Measurements from ENCODE around the gene KIF4A.
"Not testable (repeated sequence)": the region's sequence is repeated elsewhere in the genome, so short reads cannot be mapped to it uniquely, and the experiment has no call there.

The KIF4A gene, protein sequence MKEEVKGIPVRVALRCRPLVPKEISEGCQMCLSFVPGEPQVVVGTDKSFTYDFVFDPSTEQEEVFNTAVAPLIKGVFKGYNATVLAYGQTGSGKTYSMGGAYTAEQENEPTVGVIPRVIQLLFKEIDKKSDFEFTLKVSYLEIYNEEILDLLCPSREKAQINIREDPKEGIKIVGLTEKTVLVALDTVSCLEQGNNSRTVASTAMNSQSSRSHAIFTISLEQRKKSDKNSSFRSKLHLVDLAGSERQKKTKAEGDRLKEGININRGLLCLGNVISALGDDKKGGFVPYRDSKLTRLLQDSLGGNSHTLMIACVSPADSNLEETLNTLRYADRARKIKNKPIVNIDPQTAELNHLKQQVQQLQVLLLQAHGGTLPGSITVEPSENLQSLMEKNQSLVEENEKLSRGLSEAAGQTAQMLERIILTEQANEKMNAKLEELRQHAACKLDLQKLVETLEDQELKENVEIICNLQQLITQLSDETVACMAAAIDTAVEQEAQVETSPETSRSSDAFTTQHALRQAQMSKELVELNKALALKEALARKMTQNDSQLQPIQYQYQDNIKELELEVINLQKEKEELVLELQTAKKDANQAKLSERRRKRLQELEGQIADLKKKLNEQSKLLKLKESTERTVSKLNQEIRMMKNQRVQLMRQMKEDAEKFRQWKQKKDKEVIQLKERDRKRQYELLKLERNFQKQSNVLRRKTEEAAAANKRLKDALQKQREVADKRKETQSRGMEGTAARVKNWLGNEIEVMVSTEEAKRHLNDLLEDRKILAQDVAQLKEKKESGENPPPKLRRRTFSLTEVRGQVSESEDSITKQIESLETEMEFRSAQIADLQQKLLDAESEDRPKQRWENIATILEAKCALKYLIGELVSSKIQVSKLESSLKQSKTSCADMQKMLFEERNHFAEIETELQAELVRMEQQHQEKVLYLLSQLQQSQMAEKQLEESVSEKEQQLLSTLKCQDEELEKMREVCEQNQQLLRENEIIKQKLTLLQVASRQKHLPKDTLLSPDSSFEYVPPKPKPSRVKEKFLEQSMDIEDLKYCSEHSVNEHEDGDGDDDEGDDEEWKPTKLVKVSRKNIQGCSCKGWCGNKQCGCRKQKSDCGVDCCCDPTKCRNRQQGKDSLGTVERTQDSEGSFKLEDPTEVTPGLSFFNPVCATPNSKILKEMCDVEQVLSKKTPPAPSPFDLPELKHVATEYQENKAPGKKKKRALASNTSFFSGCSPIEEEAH

DNA sequence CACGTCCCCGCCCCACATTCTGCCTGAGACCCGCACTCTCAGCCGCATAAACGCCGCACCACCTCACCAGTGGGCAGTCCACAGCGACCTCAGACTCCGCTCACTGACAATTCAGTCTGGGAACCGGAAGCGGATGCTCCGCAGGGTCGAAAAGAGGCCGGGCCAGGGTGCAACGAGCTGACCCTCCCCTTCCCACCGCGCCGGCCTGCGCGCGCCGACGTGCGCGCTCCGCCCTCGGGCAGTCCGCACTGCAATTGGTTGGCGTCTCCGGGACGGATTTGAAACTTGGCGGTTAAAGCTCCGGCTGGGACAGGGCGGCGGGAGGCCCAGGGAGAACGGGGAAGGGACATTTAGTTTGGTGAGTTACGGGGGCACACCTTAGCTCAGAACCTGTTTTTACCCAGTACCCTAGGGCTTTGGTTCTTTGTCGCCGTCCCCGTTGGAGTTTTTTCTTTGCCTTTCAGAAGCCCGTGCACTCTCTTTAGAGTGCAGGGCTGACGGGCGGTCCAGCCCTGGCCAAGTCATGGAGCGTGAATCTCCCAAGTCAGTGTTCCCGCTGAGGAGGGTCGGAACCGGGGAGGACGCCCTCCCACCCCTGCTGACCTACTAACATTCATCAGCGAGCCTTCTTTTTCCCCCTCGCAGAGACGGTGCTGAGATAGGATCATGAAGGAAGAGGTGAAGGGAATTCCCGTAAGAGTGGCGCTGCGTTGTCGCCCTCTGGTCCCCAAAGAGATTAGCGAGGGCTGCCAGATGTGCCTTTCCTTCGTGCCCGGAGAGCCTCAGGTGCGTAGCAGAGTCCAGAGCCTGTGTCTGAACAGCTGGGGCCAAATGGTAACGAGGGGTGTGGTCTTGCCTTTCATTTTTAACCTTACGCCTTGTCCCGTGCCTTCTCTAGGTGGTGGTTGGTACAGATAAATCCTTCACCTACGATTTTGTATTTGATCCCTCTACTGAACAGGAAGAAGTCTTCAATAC lies at the start of gene KIF4A, which contains the start of gene PDZD11:
TSS of gene KIF4A (plus strand) at position 312 of the 978 bp plus-strand sequence. CDS start at position 667, 355 bp downstream.
TSS of gene PDZD11 (minus strand) at position 135 of the 978 bp plus-strand sequence. CDS start 586 bp downstream, outside the sequence.
- FAIRE-seq = no peak

DNA sequence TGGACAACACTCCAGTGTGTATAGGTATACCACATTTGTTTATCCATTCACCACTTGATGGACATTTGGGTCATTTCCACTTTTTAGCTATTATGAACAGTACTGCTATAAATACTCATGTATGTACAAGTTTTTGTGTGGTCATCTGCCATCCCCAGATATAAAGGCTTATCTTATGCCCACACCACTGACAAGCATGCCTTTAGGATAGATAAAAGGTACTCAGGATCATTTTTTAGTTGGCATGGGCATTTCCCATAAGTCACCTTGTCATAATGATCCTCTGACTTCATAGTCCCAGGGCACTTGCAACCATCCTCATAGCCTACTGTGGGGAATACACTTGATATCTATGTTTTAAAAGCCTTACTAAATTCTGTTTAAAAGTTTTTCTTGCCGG lies 49.2 kb upstream of the KIF4A start:
- FAIRE-seq = no peak

DNA sequence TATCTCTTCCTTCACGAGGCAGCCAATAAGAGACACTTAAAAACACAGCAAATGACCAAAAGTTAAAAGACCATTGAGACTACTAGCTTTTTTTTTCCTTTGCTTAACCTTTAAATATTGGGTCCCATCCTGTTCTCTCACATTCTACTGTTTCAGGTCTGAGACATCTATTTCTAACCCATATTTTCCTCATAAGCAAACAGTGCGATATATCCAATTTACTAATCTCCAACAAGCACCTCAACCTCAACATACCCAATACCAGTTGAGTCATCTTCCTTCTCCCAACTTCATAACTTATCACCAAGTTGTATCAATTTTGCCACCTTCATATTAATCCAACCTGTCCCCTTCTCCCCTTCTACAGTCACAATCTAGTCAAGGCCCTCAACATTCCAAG lies 48.4 kb upstream of the KIF4A start:
- no peak for FAIRE-seq

DNA sequence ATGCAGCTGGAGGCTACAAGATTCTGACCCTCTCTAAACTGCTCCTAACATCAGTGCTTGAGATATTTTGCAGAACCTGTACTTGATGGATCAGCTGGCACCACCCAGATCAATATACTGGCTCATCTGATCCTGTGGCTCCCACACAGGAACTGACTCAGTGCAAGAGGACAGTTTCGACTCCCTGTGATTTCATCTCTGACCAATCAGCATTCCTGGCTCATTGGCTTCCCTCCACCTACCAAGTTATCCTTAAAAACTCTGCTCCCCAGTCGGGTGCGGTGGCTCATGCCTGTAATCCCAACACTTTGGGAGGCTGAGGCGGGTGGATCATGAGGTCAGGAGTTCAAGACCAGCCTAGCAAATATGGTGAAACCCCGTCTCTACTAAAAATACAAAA lies 46.3 kb upstream of the KIF4A start:
- FAIRE-seq = not testable (repeated sequence)

DNA sequence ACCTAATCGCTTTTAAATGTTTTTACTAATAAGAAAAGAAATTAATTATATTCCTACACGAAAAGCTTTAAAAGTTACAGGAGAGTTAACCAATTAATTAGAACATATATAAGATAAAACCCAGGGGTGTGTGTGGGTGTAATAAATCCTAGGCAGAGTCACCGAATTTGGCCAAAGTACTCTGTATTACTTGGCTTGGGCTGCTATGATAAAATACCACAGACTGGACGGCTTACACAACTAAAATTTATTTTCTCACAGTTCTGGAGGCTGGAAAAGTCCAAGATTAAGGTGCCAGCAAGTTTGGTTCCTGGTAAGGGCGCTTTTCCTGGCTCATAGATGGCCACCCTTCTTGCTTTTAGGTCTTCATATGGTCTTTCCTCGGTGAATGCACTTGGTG lies 45.0 kb upstream of the KIF4A start:
- no peak for FAIRE-seq

DNA sequence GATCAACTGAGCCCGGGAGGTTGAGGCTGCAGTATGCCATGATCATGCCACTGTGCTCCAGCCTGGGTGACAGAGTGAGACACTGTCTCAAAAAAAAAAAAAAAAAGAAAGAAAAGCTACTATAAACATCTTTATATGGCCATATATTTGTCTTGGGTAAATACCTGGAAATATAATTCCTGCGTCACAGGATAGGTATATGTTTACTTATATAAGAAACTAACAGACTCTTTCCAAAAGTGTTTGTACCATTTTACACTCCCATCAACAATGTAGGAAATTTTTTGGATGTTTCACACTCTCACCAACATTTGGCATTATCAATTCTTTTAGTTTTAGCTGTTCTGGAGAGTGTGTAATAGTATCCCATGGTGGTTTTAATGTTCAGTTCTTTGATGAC lies 42.7 kb upstream of the KIF4A start:
- FAIRE-seq = no peak

DNA sequence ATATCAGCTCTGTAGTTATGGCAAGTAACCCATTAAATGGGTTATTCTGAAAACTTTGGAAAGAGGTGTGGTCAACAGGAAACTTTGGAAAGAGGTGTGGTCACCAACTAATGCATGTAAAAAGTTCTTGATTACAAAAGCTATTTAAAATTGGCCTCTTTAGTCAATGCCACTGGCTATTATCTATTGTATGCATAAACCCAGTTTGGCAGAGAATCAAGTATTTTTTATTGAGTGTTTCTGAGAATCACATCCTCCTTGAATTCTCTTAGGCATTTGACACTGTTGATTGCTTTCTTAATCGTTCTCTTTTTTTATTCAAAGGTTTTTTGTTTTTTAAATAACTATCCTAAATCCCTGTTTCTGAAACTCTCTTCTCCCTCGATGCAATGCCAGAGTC lies 37.4 kb upstream of the KIF4A start:
- no peak for FAIRE-seq

DNA sequence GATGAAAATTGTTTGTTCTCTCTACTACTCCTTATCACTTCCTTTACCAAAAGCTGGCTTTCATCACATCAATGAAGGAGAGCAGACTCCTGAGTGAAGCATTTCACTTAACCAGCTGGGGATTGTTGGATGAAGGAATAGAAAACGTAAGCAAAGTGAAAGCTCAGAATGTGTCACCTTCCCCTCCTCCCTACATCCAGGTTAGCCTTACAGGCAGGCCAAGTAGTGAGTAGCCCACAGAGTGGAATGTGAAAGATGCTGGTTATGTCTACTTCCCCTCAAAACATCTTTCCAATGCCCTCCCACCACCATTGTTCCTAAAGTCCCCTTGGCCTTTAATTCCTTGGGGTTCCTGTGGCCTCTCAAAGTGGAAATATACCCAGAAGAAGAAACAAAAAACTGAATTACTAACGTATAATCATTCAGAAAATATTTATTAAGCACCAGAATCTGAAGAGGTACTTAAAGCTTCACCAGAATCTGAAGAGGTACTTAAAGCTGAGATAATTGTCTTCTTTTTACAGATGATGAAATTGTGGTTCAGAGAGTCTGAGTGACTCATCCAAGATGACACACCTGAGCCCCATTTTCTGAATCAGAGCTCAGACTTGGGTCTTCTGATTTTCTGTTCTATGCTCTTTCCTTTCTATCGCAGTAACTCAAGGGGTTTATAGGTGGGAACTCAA lies 36.4 kb upstream of the KIF4A start:
- no peak for FAIRE-seq

DNA sequence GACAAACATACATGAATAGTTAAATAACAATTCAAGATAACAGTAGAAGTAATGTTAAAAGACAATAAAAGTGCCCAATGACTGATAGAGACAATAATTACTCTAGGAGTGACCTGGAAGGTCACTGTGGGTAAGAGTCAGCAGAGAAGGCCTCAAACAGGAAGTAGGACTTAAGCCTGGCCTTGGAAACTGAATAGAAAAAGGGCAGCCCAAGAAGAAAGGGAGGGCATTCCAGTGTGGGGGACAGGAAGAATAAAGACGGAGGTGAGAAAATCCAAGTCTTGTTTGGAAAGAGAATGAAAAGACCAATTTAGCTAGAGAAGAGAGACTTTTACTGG lies 35.9 kb upstream of the KIF4A start:
- FAIRE-seq = no peak

DNA sequence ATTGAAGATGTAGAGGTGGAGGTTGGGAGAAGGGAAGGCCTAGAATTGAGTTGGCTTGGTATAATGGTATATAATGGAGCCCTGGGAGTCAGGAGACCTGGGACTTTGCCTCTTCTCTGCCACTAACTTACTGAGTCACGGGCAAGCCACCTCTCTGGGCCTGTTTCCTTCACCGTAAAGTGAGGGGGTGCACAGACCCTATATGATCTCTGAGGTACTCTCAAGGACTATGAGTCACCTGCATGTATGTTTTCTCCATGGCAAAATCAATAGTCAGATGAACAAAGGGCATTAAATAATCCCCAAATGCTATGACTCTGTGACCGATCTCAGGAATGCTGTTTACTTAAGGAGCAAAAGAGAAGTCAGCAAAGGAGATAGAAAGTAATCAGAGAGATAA lies 35.0 kb upstream of the KIF4A start:
- FAIRE-seq = no peak

DNA sequence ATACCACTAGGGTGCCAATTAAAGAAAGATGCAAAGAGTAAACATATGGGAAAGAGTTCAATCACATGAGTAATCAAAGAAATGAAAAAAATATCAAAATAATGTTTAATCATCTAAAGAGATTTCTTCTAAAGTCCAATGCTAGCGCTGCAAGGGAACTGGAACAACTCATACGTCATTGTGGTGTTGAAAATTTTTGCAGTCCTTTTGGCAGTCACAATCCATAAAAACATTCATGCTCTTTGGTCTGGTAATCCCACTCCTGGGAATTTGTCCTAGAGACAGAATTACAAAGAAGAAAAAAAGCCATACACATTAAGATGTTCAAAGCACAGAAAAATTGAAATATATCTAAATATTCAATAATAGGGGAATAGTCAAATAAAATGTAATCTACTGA lies 34.5 kb upstream of the KIF4A start:
- no peak for FAIRE-seq

DNA sequence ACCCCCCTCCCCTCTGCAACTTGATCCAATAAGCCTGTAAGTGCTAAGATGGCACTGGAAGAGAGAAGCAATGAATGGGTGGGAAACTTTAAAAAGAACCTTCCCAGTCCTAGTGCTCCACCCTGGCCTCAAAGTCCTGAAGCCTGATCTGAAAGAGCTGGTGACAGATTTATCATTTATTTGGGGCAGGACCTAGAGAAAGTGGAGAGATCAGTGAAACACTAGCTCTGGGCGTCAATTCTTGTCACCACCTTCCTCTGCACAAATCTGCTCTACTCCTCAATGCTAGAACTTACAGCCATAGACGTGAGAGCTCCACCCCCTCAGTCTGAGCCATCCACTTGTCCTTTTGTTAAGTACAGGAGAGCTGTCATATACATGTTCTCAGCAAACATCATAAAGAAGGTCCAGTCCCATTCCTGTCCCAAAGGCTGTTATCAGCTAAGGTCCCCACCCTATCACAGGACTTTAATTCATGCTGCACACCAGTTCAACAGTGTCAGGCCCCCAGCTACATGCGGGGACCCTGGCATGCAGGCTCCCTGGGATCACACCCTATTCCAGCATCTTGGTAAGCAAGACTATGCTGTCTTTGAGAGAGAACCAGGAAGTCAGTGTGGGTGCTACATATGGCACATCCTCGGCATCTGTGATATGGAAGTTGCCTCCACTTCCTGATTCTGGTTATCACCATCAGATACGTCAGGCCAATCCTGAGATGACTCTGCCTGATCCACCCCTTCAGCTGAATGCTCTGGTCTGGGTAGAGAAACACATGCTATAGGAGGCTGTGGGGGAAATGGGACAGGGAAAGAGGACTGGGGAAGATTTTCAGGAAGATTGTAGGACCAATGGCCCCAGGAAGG lies 32.2 kb upstream of the KIF4A start:
- no peak for FAIRE-seq

DNA sequence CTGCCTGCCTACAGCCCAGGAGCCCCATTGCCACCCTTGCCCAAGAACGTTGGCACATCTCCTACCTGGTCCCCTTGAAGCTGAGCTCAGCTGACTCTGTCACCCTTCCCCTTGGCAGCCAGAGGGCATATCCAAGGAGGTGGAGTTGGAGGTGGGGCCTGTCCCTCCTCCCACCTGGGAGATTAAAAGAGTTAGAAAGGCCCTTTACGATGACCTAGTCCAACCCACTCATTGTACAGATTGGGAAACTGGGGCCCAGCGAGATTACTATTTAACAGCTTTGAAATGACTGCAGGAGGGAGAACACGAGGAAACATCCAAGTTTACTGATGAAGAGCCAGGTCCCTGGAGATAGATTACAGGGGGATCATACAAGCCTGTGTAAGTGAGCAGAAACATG lies 29.8 kb upstream of the KIF4A start, which contains the start of gene P2RY4:
TSS of gene P2RY4 (minus strand) at position 101 of the 400 bp plus-strand sequence. CDS start 580 bp downstream, outside the sequence.
- FAIRE-seq = no peak

DNA sequence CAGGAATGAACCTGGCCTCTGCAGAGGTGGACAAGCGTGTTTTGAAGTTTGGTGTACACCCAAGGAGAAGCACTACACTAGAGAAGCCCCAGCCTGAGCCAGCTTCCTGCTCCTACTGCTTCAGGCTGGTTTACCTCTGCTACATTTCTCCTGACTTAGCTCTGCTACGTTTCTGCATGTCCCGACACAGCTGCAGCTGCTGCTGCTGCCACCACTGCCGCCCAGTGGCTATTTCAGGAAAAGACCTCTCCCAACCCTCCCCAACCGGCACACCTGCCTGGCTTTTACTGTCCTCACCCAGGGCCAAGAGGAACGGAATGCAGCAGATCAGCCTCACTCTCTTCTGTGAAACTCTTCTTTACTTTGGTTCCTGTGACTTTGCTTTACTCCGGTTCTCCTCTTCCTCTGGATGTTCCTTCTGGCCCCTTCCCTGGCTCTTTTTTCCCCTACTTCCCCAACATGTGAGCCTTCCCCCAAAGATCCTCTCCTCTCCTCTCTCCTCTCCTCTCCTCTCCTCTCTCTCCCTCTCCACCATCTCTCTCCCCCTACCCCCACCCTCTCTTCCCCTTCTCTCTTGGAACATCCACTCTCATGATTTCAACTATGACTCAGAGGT lies 26.8 kb upstream of the KIF4A start:
- FAIRE-seq = no peak

DNA sequence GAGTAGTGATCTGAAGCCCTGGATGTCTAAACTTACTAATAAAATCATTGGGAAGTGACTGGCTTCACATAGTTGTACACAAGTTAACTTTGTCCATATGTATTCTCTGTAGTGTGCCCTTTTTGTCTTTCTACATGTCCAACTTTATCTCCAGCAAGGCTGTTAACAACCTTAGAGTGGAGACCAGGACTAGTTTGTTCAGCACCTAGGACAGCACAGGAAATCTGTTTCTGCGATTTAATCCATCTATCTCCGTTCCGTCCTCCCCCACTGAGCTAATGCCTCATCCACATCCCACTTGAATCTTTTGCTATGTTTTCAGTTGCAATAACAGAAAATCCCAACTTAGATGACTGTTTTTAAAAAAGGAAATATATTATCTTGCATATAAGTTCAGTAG lies 25.1 kb upstream of the KIF4A start:
- no peak for FAIRE-seq

DNA sequence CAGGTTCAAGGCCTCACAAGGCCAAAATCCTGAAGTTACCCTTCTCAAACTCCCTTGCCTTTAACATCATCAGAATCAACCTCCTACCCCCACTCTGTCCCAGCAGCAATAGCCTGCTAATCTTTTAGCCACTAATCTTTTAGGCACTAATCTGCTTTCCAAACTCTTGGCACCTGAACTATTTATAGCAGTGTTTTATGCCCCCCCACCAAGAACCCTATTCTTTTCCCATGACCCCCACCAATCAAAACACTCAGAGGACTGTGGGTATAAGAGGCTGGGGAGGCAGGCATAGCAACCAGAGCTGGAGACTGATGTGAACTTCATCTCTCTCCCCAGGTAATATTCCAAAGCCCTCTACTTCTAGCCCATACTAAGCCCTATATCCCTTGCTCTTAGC lies 21.9 kb upstream of the KIF4A start, which contains the start of gene ARR3:
TSS of gene ARR3 (plus strand) at position 301 of the 400 bp plus-strand sequence. CDS start 1,052 bp downstream, outside the sequence.
- FAIRE-seq = no peak

DNA sequence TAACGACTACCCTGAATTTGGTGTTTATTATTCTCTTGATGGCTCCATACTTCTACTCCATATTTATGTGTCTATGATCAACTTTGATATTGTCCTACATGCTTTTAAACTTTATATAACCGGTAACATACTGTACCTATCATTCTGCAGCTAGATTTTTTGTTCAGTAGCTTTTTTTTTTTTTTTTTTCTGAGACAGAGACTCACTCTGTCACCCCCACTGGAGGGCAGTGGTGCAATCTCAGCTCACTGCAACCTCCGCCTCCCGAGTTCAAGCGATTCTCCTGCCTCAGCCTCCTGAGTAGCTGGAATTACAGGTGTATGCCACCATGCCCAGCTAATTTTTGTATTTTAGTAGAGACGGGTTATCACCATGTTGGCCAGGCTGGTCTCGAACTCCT lies 15.9 kb upstream of the KIF4A start:
- FAIRE-seq = not testable (repeated sequence)

DNA sequence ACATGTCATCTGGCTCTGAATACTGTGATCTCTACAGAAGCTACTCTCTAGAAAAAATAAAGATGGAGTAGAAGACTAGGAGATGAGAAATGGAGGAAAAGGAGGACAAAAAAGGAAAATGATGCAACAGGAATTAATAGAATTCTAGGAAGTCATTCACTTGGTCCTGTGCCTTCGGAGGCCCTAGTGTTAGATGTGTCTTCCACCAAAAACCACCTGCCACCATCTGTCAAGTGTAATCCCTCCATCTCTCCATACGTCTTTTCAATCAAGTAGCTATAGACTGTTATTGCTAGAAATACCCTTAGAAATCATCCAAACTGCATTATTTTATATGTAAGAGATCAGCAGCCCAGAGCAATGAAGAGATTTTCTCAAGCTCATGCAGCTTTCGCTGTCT lies 10.8 kb upstream of the KIF4A start:
- FAIRE-seq = no peak

DNA sequence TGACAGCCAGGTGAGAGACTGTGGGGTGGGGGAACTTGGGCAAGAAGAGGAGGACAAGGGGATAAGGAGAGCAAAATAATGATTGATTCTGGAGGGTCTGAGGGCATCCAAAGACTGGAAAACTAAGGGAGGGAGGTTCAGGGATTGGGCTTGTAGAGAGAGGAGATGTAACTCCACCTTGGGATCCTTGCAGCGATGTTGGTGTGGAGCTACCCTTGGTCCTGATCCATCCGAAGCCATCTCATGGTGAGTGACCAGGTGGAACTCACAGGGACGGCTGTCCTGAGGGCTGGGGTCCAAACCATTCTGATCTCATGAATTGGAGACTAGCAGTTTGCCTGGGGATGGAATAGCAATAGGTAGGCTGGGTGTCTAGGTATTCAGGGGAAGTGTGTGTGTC lies 9.3 kb upstream of the KIF4A start:
- FAIRE-seq = no peak

Data from endometrium (tissue), 2 donors.